HepG2 (cell line): ENCODE data around the gene COQ10B. TPM values are rescaled to one million over a fixed set of nuclear protein-coding genes. Genes with fewer than 3 reads are reported as not detected.

Experiments
- HOXA3 ChIP-seq: sonication (generic); formaldehyde crosslinking; IDR thresholded peaks from 2 replicates; pipeline ENCODE4 v1.5.0; 2020; ENCODE audit warnings: missing genetic modification reagents
- MBD4 ChIP-seq: IDR thresholded peaks from 2 replicates; pipeline ENCODE4 v1.6.1; 2012; ENCODE audit warnings: low read length, inconsistent platforms, borderline replicate concordance
- MYNN ChIP-seq: sonication (generic); formaldehyde crosslinking; IDR thresholded peaks from 2 replicates; pipeline ENCODE4 v1.4.0; 2020; ENCODE audit warnings: mild to moderate bottlenecking, low read depth, missing genetic modification reagents
- NFKB2 ChIP-seq: sonication (generic); formaldehyde crosslinking; IDR thresholded peaks from 2 replicates; pipeline ENCODE4 v1.4.0; 2020; ENCODE audit warnings: missing genetic modification reagents, borderline replicate concordance
- NPAS2 ChIP-seq: sonication (generic); formaldehyde crosslinking; IDR thresholded peaks from 2 replicates; pipeline ENCODE4 v1.8.0; 2022; ENCODE audit warnings: mild to moderate bottlenecking, missing genetic modification reagents, borderline replicate concordance
- ZNF335 ChIP-seq: sonication (generic); formaldehyde crosslinking; IDR thresholded peaks from 2 replicates; pipeline ENCODE4 v1.4.0; 2020; ENCODE audit warnings: missing genetic modification reagents
- ZNF446 ChIP-seq: sonication (generic); formaldehyde crosslinking; IDR thresholded peaks from 2 replicates; pipeline ENCODE4 v1.5.0; 2020; ENCODE audit warnings: mild to moderate bottlenecking, missing genetic modification reagents
- ZNF510 ChIP-seq: sonication (generic); formaldehyde crosslinking; IDR thresholded peaks from 2 replicates; pipeline ENCODE4 v1.4.0; 2020; ENCODE audit warnings: low read depth, mild to moderate bottlenecking, missing genetic modification reagents
- ZNF782 ChIP-seq: sonication (generic); formaldehyde crosslinking; IDR thresholded peaks from 2 replicates; pipeline ENCODE4 v1.4.0; 2020; ENCODE audit warnings: missing genetic modification reagents, mild to moderate bottlenecking, borderline replicate concordance
- ZNF788 ChIP-seq: sonication (generic); formaldehyde crosslinking; IDR thresholded peaks from 2 replicates; pipeline ENCODE4 v1.5.0; 2020; ENCODE audit warnings: mild to moderate bottlenecking, missing genetic modification reagents, borderline replicate concordance
- ZNF792 ChIP-seq: IDR thresholded peaks from 2 replicates; pipeline ENCODE4 v1.6.1; 2016
- polyA plus RNA-seq, 8 experiments: library from polyadenylated mRNA; depleted of rRNA in 3 of 8; stranded (reverse) in 7 of 8; unstranded in 1 of 8; fragments of >200 nt; fragmentation: Illumina TruSeq in 4 of 8; extraction: Trizol in 4 of 8; gene quantifications; 2 replicates each; pipeline versions ENCODE4 v1.2.1 to v1.2.3, GENCODE V29; 2011 to 2016; ENCODE audit warnings: low read depth in 4 of 8, missing spikeins in 1 of 8, mixed read lengths in 1 of 8; ENCODE audit not compliant: insufficient read depth in 1 of 8
- total RNA-seq, 5 experiments: library from RNA; depleted of rRNA; stranded (reverse); fragments of >200 nt; fragmentation: Illumina TruSeq; extraction: Trizol; gene quantifications; 2 replicates each; pipeline ENCODE4 v1.2.3, GENCODE V29; 2016; ENCODE audit warnings: low read depth in 1 of 5
- TF ChIP-seq, protein P1 (sequence below): IDR thresholded peaks from 2 replicates; pipeline ENCODE4 v1.6.1; 2016; ENCODE audit warnings: mild to moderate bottlenecking
- TF ChIP-seq, protein P2 (sequence below): sonication (generic); formaldehyde crosslinking; IDR thresholded peaks from 2 replicates; pipeline ENCODE4 v1.4.0; 2020; ENCODE audit warnings: missing genetic modification reagents, mild to moderate bottlenecking, borderline replicate concordance
- TF ChIP-seq, protein P3 (sequence below): sonication (generic); IDR thresholded peaks from 2 replicates; pipeline ENCODE4 v1.6.1; 2016; ENCODE audit warnings: low read depth, borderline replicate concordance
- TF ChIP-seq, protein P4 (sequence below): sonication (generic); formaldehyde crosslinking; IDR thresholded peaks from 2 replicates; pipeline ENCODE4 v1.4.0; 2020; ENCODE audit warnings: missing genetic modification reagents

COQ10B gene
- total and polyA plus RNA-seq, 2 of the 13 experiments (the other 11 are each of a cell fraction or from before 2014, with no cell fraction given) = 4.6 to 34.9 TPM

DNA sequence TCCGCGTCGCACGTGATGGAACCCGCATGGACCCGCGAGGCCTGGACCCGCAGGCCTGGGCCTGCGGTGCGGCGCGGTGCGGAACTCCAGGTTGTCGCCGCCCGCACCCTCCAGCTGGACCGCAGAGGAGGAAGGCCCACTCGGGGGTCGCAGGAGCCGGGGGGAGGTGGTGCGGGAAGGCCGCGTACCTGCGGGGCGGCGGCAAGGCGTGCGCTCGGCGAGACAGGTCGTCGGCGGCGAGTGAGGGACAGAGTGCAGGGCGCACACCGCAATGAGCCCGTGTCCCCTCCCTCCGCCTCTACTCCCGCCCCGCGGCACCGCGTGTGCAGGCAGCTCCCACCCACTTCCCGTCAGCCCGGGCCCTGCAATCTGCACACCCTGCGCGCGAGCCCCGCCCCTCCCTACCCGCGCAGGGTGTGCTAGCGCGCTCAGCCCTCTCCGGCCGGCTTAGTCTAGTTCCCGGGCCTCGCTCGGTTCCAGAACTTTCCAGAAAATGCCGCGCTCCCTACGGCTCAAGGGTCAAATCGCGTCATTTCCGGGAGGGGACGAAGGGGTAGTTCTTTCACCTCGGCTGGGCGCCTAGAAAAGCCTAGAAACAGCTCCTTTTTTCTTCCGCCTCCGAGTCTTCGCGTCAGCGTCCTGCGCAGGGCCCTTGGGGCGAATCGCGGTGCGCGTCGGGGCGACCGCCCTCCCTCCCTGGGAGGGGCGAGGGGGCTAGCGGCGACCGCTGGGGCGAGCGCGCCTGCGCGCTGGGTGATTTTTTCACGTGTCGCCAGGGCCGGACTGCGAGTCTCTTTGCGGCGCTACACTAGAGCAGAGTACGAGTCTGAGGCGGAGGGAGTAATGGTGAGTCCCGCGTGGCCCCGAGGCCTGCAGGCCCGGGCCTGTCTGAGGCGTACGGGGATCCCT lies 46.5 kb downstream of the COQ10B start, which contains the start of the genes HSPD1 and HSPE1 (continued):
- TF ChIP-seq, protein P1, sequence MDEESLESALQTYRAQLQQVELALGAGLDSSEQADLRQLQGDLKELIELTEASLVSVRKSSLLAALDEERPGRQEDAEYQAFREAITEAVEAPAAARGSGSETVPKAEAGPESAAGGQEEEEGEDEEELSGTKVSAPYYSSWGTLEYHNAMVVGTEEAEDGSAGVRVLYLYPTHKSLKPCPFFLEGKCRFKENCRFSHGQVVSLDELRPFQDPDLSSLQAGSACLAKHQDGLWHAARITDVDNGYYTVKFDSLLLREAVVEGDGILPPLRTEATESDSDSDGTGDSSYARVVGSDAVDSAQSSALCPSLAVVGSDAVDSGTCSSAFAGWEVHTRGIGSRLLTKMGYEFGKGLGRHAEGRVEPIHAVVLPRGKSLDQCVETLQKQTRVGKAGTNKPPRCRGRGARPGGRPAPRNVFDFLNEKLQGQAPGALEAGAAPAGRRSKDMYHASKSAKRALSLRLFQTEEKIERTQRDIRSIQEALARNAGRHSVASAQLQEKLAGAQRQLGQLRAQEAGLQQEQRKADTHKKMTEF = peak; percentile 99
- TF ChIP-seq, protein P2, sequence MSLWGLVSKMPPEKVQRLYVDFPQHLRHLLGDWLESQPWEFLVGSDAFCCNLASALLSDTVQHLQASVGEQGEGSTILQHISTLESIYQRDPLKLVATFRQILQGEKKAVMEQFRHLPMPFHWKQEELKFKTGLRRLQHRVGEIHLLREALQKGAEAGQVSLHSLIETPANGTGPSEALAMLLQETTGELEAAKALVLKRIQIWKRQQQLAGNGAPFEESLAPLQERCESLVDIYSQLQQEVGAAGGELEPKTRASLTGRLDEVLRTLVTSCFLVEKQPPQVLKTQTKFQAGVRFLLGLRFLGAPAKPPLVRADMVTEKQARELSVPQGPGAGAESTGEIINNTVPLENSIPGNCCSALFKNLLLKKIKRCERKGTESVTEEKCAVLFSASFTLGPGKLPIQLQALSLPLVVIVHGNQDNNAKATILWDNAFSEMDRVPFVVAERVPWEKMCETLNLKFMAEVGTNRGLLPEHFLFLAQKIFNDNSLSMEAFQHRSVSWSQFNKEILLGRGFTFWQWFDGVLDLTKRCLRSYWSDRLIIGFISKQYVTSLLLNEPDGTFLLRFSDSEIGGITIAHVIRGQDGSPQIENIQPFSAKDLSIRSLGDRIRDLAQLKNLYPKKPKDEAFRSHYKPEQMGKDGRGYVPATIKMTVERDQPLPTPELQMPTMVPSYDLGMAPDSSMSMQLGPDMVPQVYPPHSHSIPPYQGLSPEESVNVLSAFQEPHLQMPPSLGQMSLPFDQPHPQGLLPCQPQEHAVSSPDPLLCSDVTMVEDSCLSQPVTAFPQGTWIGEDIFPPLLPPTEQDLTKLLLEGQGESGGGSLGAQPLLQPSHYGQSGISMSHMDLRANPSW (CRISPR knock-in tag) = peak; percentile 97
- TF ChIP-seq ZNF446 (peak; percentile 86), NFKB2 (CRISPR knock-in tag) (peak; percentile 95), ZNF782 (peak; percentile 99), NPAS2 (CRISPR knock-in tag) (no peak), ZNF792 (CRISPR knock-in tag) (peak; percentile 87), ZNF335 (CRISPR knock-in tag) (peak; percentile 70), ZNF788 (CRISPR knock-in tag) (peak; percentile 99), MBD4 (no peak), MYNN (peak; percentile 87), HOXA3 (CRISPR knock-in tag) (peak; percentile 98), ZNF510 (CRISPR knock-in tag) (peak; percentile 98)
- TF ChIP-seq, protein P3, sequence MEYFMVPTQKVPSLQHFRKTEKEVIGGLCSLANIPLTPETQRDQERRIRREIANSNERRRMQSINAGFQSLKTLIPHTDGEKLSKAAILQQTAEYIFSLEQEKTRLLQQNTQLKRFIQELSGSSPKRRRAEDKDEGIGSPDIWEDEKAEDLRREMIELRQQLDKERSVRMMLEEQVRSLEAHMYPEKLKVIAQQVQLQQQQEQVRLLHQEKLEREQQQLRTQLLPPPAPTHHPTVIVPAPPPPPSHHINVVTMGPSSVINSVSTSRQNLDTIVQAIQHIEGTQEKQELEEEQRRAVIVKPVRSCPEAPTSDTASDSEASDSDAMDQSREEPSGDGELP = no peak
- TF ChIP-seq, protein P4, sequence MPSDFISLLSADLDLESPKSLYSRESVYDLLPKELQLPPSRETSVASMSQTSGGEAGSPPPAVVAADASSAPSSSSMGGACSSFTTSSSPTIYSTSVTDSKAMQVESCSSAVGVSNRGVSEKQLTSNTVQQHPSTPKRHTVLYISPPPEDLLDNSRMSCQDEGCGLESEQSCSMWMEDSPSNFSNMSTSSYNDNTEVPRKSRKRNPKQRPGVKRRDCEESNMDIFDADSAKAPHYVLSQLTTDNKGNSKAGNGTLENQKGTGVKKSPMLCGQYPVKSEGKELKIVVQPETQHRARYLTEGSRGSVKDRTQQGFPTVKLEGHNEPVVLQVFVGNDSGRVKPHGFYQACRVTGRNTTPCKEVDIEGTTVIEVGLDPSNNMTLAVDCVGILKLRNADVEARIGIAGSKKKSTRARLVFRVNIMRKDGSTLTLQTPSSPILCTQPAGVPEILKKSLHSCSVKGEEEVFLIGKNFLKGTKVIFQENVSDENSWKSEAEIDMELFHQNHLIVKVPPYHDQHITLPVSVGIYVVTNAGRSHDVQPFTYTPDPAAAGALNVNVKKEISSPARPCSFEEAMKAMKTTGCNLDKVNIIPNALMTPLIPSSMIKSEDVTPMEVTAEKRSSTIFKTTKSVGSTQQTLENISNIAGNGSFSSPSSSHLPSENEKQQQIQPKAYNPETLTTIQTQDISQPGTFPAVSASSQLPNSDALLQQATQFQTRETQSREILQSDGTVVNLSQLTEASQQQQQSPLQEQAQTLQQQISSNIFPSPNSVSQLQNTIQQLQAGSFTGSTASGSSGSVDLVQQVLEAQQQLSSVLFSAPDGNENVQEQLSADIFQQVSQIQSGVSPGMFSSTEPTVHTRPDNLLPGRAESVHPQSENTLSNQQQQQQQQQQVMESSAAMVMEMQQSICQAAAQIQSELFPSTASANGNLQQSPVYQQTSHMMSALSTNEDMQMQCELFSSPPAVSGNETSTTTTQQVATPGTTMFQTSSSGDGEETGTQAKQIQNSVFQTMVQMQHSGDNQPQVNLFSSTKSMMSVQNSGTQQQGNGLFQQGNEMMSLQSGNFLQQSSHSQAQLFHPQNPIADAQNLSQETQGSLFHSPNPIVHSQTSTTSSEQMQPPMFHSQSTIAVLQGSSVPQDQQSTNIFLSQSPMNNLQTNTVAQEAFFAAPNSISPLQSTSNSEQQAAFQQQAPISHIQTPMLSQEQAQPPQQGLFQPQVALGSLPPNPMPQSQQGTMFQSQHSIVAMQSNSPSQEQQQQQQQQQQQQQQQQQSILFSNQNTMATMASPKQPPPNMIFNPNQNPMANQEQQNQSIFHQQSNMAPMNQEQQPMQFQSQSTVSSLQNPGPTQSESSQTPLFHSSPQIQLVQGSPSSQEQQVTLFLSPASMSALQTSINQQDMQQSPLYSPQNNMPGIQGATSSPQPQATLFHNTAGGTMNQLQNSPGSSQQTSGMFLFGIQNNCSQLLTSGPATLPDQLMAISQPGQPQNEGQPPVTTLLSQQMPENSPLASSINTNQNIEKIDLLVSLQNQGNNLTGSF = peak; percentile 77
